ENCODE data around the gene RASA2. TPM values are rescaled to one million over a fixed set of nuclear protein-coding genes. Genes with fewer than 3 reads are reported as not detected.

The RASA2 gene
- total and polyA plus RNA-seq, 10 of the 15 experiments (the other 5 are each of a cell fraction or from before 2014, with no cell fraction given), result 1.9 to 9.4 (median 7.2) TPM

DNA sequence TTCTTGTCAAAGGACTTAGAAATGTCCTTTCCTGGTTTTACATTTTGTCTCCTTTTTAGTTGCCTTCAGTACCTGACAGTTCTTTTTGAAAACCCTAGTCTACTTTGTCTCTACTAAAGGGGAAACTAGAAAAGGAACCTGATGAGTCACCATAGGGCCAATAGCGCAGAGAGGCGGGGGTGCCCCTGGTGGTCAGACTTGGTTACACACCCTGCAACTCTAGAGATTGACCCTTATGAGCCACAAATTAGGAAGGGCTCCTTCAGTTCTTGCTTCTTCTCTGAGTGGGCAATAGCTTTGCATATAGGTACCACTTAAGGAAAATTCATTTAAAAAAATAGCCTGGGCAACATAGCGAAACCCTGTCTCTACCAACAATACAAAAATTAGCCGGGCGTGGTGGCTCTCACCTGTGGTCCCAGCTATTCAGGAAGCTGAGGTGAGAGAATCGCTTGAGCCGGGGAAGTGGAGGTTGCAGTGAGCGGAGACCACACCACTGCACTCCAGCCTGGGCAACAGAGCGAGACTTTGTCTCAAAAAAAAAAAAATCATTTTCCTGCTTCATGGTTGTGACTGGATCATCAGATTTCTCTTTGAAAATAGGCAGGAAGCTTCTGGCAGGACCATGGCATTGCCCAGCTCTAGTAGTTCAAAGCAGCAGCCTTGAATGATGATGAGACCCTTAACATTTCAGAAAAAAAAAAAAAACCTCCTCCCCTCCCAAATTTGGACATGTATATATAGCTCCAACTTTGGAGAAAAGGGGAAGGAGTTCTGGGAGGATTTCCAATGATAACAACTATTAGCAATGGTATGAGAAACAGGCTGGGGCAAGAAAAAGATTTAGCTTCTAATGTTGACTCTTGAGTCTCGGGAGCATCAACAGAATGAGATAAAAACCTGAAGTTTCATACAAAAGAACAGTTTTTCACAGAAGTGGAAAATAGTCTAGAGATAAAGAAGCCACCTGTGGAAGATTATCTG lies 45.2 kb upstream of the RASA2 start (continued):
- no peak for TF ChIP-seq NR2C1 (IDR thresholded peaks at IDR 0.05)
- no peak for TF ChIP-seq EP300 (IDR thresholded peaks at IDR 0.05; ENCODE audit: borderline replicate concordance in 1 of 2, control insufficient read depth in 1 of 2, low read depth in 2 of 2, low read length in 2 of 2)
- peak; percentile 95; the same call in 1 of the 2 replicates for TF ChIP-seq BACH1 (IDR thresholded peaks at IDR 0.05; ENCODE audit: borderline replicate concordance)
- TF ChIP-seq STAT1 (conservative IDR thresholded peaks at IDR 0.05), result no peak; the same call in 1 of the 2 replicates
- no peak for TF ChIP-seq TBL1XR1 (IDR thresholded peaks at IDR 0.05; ENCODE audit: low read depth, low read length)
- TF ChIP-seq, protein P1, sequence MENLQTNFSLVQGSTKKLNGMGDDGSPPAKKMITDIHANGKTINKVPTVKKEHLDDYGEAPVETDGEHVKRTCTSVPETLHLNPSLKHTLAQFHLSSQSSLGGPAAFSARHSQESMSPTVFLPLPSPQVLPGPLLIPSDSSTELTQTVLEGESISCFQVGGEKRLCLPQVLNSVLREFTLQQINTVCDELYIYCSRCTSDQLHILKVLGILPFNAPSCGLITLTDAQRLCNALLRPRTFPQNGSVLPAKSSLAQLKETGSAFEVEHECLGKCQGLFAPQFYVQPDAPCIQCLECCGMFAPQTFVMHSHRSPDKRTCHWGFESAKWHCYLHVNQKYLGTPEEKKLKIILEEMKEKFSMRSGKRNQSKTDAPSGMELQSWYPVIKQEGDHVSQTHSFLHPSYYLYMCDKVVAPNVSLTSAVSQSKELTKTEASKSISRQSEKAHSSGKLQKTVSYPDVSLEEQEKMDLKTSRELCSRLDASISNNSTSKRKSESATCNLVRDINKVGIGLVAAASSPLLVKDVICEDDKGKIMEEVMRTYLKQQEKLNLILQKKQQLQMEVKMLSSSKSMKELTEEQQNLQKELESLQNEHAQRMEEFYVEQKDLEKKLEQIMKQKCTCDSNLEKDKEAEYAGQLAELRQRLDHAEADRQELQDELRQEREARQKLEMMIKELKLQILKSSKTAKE (IDR thresholded peaks at IDR 0.05; ENCODE audit: low read depth, poor library complexity, severe bottlenecking), result peak; percentile 72
- TF ChIP-seq STAT3 (IDR thresholded peaks at IDR 0.05; ENCODE audit: low read depth, low read length), result no peak
- no peak for TF ChIP-seq POU2F2 (IDR thresholded peaks at IDR 0.05; ENCODE audit: borderline replicate concordance, low read depth, low read length)

Measured in GM12878 (cell line).